Neural cell (in vitro differentiated cells): Measurements from ENCODE around the gene GNAT2. TPM values are rescaled to one million over a fixed set of nuclear protein-coding genes. Genes with fewer than 3 reads are reported as not detected.

ENCODE experiments used
- H2AFZ ChIP-seq: fragments of 200-600, 300-800 bp; sonication (generic), shearing (Covaris generic); 2 replicates; pipeline ENCODE4 v1.6.0; 2014; ENCODE audit warnings: low read depth, mild to moderate bottlenecking, antibody characterized with exemption, low read length, moderate library complexity
- H3F3A ChIP-seq: fragments of 200-600 bp; shearing (Covaris generic); 2 replicates; pipeline ENCODE4 v1.6.1; 2016; ENCODE audit warnings: mild to moderate bottlenecking, moderate library complexity, mixed read lengths, antibody characterized with exemption, low read length; ENCODE audit not compliant: insufficient read depth, poor library complexity, severe bottlenecking
- H3K27ac ChIP-seq: fragments of 200-600, 300-800 bp; sonication (generic), shearing (Covaris generic); 2 replicates; pipeline ENCODE4 v1.5.1; 2014; ENCODE audit warnings: mild to moderate bottlenecking, low read length, moderate library complexity
- H3K27me3 ChIP-seq: fragments of 300-800, 200-600 bp; sonication (generic), shearing (Covaris generic); 2 replicates; pipeline ENCODE4 v1.6.0; 2014; ENCODE audit warnings: mild to moderate bottlenecking, low read depth, low read length, moderate library complexity; ENCODE audit not compliant: insufficient read depth
- H3K36me3 ChIP-seq: fragments of 300-800, 200-600 bp; sonication (generic), shearing (Covaris generic); 2 replicates; pipeline ENCODE4 v1.5.1; 2014; ENCODE audit warnings: mild to moderate bottlenecking, antibody characterized with exemption, low read length, moderate library complexity; ENCODE audit not compliant: insufficient read depth
- H3K4me2 ChIP-seq: fragments of 300-800, 200-600 bp; sonication (generic), shearing (Covaris generic); 2 replicates; pipeline ENCODE4 v1.6.0; 2014; ENCODE audit warnings: mild to moderate bottlenecking, low read length
- H3K4me3 ChIP-seq: fragments of 300-800, 200-600 bp; sonication (generic), shearing (Covaris generic); 2 replicates; pipeline ENCODE4 v1.5.1; 2014; ENCODE audit warnings: mild to moderate bottlenecking, low read length, moderate library complexity
- H3K79me2 ChIP-seq: fragments of 200-600 bp; shearing (Covaris generic); replicated peaks from 2 replicates; pipeline ENCODE4 v1.6.0; 2014; ENCODE audit warnings: mild to moderate bottlenecking, low read length, moderate library complexity; ENCODE audit not compliant: insufficient read depth
- H3K9ac ChIP-seq: fragments of 300-800, 200-600 bp; sonication (generic), shearing (Covaris generic); 2 replicates; pipeline ENCODE4 v1.6.1; 2016; ENCODE audit warnings: mild to moderate bottlenecking, low read length, mixed read lengths
- H3K9me2 ChIP-seq: fragments of 200-600 bp; shearing (Covaris generic); 2 replicates; pipeline ENCODE4 v1.6.1; 2016; ENCODE audit warnings: mild to moderate bottlenecking, low read length, mixed read lengths; ENCODE audit not compliant: insufficient read depth
- H3K9me3 ChIP-seq: fragments of 200-600, 300-800 bp; sonication (generic), shearing (Covaris generic); 2 replicates; pipeline ENCODE4 v1.6.1; 2016; ENCODE audit warnings: mild to moderate bottlenecking, mixed run types, low read length, moderate library complexity, mixed read lengths
- H4K20me1 ChIP-seq: fragments of 200-600 bp; shearing (Covaris generic); 2 replicates; pipeline ENCODE4 v1.6.1; 2016; ENCODE audit warnings: mild to moderate bottlenecking, mixed run types; ENCODE audit not compliant: insufficient read depth
- EP300 ChIP-seq: fragments of 450-650 bp; conservative IDR thresholded peaks from 2 replicates; pipeline ENCODE4 v1.6.1; 2014; ENCODE audit warnings: antibody characterized with exemption, mild to moderate bottlenecking, moderate library complexity; ENCODE audit not compliant: poor library complexity, severe bottlenecking
- EZH2 ChIP-seq: fragments of 200-600, 300-800 bp; shearing (Covaris generic), sonication (generic); IDR thresholded peaks from 2 replicates; pipeline ENCODE4 v1.6.1; 2014; ENCODE audit warnings: antibody characterized with exemption, low read length, borderline replicate concordance, mild to moderate bottlenecking; ENCODE audit not compliant: insufficient read depth, poor library complexity, severe bottlenecking
- MXI1 ChIP-seq: fragments of 450-650 bp; conservative IDR thresholded peaks from 2 replicates; pipeline ENCODE4 v1.6.1; 2014; ENCODE audit warnings: antibody characterized with exemption, mild to moderate bottlenecking; ENCODE audit not compliant: poor library complexity, severe bottlenecking
- POLR2AphosphoS5 ChIP-seq: IDR thresholded peaks from 2 replicates; pipeline ENCODE4 v1.6.1; 2012
- RAD21 ChIP-seq: fragments of 450-650 bp; conservative IDR thresholded peaks from 2 replicates; pipeline ENCODE4 v1.6.1; 2014; ENCODE audit warnings: antibody characterized with exemption, mild to moderate bottlenecking, moderate library complexity
- SMC3 ChIP-seq: fragments of 450-650 bp; conservative IDR thresholded peaks from 2 replicates; pipeline ENCODE4 v1.6.1; 2014; ENCODE audit warnings: antibody characterized with exemption, mild to moderate bottlenecking, moderate library complexity; ENCODE audit not compliant: poor library complexity
- TAF1 ChIP-seq: IDR thresholded peaks from 2 replicates; pipeline ENCODE4 v1.6.1; 2012; ENCODE audit warnings: low read depth
- polyA plus RNA-seq: library from polyadenylated mRNA; depleted of rRNA; stranded (reverse); fragments of >200 nt; gene quantifications from 2 replicates; pipeline ENCODE4 v1.2.3, GENCODE V29; 2014
- TF ChIP-seq, protein P1 (sequence below): fragments of 450-650 bp; IDR thresholded peaks from 2 replicates; pipeline ENCODE4 v1.5.1; 2014; ENCODE audit warnings: antibody characterized with exemption, mild to moderate bottlenecking, moderate library complexity; ENCODE audit not compliant: poor library complexity, severe bottlenecking
- TF ChIP-seq, protein P2 (sequence below): IDR thresholded peaks from 2 replicates; pipeline ENCODE4 v1.6.1; 2012; ENCODE audit warnings: borderline replicate concordance

The GNAT2 gene
- polyA plus RNA-seq, 1 donor from 2014 or later = 1.5 TPM

DNA sequence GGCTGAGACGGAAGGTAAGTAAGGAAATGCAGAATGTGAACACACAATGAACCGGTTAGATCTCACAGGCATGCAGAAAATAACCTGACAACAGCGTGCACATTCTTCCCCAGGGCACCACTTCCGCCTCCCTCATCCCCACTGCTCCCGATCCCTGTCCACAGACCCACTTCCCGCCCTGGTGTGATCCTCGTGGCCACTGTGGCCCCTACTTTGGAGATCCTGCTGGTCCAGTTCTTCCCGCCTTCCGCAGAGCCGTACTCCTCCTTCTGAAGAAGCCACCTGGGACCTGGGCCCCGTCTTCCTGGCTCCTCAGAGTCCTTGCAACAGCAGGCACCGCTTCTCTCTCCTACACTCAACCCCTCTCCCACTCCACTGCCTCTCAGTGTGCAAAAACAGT is 35.1 kb upstream of the GNAT2 start:
- Histone ChIP-seq H3K27ac (no peak overlapping the region), H3F3A (no peaks in the 10 kb centered on the region), H3K9me2 (no peaks in the 10 kb centered on the region), H2AFZ (no peak overlapping the region), H3K4me3 (no peak overlapping the region), H3K9me3 (no peaks in the 10 kb centered on the region), H3K79me2 (no peaks in the 10 kb centered on the region), H3K9ac (no peak overlapping the region), H3K36me3 (no peaks in the 10 kb centered on the region), H4K20me1 (no peaks in the 10 kb centered on the region), H3K27me3 (no peaks in the 10 kb centered on the region), H3K4me2 (no peak overlapping the region)
- TF ChIP-seq TAF1 (no peak), POLR2AphosphoS5 (no peak), SMC3 (no peak), MXI1 (no peak), EZH2 (no peak), RAD21 (no peak), EP300 (no peak)
- TF ChIP-seq, protein P1, sequence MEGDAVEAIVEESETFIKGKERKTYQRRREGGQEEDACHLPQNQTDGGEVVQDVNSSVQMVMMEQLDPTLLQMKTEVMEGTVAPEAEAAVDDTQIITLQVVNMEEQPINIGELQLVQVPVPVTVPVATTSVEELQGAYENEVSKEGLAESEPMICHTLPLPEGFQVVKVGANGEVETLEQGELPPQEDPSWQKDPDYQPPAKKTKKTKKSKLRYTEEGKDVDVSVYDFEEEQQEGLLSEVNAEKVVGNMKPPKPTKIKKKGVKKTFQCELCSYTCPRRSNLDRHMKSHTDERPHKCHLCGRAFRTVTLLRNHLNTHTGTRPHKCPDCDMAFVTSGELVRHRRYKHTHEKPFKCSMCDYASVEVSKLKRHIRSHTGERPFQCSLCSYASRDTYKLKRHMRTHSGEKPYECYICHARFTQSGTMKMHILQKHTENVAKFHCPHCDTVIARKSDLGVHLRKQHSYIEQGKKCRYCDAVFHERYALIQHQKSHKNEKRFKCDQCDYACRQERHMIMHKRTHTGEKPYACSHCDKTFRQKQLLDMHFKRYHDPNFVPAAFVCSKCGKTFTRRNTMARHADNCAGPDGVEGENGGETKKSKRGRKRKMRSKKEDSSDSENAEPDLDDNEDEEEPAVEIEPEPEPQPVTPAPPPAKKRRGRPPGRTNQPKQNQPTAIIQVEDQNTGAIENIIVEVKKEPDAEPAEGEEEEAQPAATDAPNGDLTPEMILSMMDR = no peak
- TF ChIP-seq, protein P2, sequence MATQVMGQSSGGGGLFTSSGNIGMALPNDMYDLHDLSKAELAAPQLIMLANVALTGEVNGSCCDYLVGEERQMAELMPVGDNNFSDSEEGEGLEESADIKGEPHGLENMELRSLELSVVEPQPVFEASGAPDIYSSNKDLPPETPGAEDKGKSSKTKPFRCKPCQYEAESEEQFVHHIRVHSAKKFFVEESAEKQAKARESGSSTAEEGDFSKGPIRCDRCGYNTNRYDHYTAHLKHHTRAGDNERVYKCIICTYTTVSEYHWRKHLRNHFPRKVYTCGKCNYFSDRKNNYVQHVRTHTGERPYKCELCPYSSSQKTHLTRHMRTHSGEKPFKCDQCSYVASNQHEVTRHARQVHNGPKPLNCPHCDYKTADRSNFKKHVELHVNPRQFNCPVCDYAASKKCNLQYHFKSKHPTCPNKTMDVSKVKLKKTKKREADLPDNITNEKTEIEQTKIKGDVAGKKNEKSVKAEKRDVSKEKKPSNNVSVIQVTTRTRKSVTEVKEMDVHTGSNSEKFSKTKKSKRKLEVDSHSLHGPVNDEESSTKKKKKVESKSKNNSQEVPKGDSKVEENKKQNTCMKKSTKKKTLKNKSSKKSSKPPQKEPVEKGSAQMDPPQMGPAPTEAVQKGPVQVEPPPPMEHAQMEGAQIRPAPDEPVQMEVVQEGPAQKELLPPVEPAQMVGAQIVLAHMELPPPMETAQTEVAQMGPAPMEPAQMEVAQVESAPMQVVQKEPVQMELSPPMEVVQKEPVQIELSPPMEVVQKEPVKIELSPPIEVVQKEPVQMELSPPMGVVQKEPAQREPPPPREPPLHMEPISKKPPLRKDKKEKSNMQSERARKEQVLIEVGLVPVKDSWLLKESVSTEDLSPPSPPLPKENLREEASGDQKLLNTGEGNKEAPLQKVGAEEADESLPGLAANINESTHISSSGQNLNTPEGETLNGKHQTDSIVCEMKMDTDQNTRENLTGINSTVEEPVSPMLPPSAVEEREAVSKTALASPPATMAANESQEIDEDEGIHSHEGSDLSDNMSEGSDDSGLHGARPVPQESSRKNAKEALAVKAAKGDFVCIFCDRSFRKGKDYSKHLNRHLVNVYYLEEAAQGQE = no peak

DNA sequence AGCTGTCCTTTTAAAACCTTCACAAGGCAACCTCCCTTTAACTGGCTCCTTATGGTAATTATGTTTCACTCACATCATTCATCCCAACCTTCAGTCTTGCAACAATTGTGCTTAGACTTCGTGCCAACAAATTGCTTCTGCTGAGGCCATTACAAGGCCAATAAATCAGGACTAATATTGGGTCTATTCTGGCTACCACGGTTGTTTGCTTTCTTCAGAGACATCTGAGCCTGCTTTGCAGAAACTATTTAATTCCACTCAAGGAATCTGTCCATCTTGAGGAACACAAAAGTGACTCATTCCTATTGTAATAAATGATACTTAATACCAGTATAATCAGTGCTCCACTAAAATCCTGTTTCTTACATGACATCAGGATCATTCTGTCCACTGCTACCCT is 33.9 kb upstream of the GNAT2 start:
- no peaks in the 10 kb centered on the region for H3K9me3 ChIP-seq
- no peak overlapping the region for H3K4me2 ChIP-seq
- no peak overlapping the region for H3K27ac ChIP-seq
- H3K9me2 ChIP-seq = no peaks in the 10 kb centered on the region
- H3K79me2 ChIP-seq = no peaks in the 10 kb centered on the region
- H2AFZ ChIP-seq = no peak overlapping the region
- no peaks in the 10 kb centered on the region for H4K20me1 ChIP-seq
- no peak for TF ChIP-seq MXI1
- TF ChIP-seq POLR2AphosphoS5 = no peak
- no peak for TF ChIP-seq EP300
- TF ChIP-seq EZH2 = no peak
- TF ChIP-seq TAF1 = no peak
- TF ChIP-seq, protein P2 = no peak
- TF ChIP-seq RAD21 = no peak
- TF ChIP-seq, protein P1 = no peak
- TF ChIP-seq SMC3 = no peak
- H3F3A ChIP-seq = no peaks in the 10 kb centered on the region
- H3K4me3 ChIP-seq = no peak overlapping the region
- H3K9ac ChIP-seq = no peak overlapping the region
- H3K27me3 ChIP-seq = no peaks in the 10 kb centered on the region
- H3K36me3 ChIP-seq = no peaks in the 10 kb centered on the region
